Hepatocyte (in vitro differentiated cells): ENCODE data around the gene STK17B. TPM values are rescaled to one million over a fixed set of nuclear protein-coding genes. Genes with fewer than 3 reads are reported as not detected.

Experiments used
- DNase-seq: peaks from one replicate; pipeline ENCODE4 v3.0.0-alpha.2; 2016; ENCODE audit warnings: low spot score
- H2AFZ ChIP-seq: fragments of 200-600 bp; sonication (generic); 2 replicates; pipeline ENCODE4 v1.6.0; 2016; ENCODE audit warnings: antibody characterized with exemption, mild to moderate bottlenecking
- H3K27ac ChIP-seq: fragments of 200-600 bp; sonication (generic); 2 replicates; pipeline ENCODE4 v1.5.1; 2016; ENCODE audit warnings: mild to moderate bottlenecking
- H3K27me3 ChIP-seq: fragments of 200-600 bp; sonication (generic); 2 replicates; pipeline ENCODE4 v1.6.1; 2016
- H3K36me3 ChIP-seq: fragments of 200-600 bp; sonication (generic); replicated peaks from 2 replicates; pipeline ENCODE4 v1.5.1; 2016; ENCODE audit warnings: low read depth; ENCODE audit not compliant: insufficient read depth
- H3K4me1 ChIP-seq: fragments of 200-600 bp; sonication (generic); 2 replicates; pipeline ENCODE4 v1.5.1; 2016; ENCODE audit warnings: mild to moderate bottlenecking, moderate library complexity; ENCODE audit not compliant: insufficient read depth
- H3K4me2 ChIP-seq: fragments of 200-600 bp; sonication (generic); 2 replicates; pipeline ENCODE4 v1.6.0; 2016
- H3K4me3 ChIP-seq: fragments of 200-600 bp; sonication (generic); 2 replicates; pipeline ENCODE4 v1.5.1; 2016; ENCODE audit warnings: mild to moderate bottlenecking
- H3K79me2 ChIP-seq: fragments of 200-600 bp; sonication (generic); 2 replicates; pipeline ENCODE4 v1.6.0; 2017; ENCODE audit warnings: mild to moderate bottlenecking
- H3K9me2 ChIP-seq: fragments of 200-600 bp; sonication (generic); replicated peaks from 2 replicates; pipeline ENCODE4 v1.6.0; 2017; ENCODE audit warnings: mild to moderate bottlenecking; ENCODE audit not compliant: insufficient read depth
- H3K9me3 ChIP-seq: fragments of 200-600 bp; sonication (generic); 2 replicates; pipeline ENCODE4 v1.5.1; 2016; ENCODE audit warnings: low read depth, mild to moderate bottlenecking
- H4K20me1 ChIP-seq: fragments of 200-600 bp; sonication (generic); 2 replicates; pipeline ENCODE4 v1.6.0; 2016; ENCODE audit warnings: mild to moderate bottlenecking; ENCODE audit not compliant: insufficient read depth, poor library complexity, severe bottlenecking
- EZH2 ChIP-seq: fragments of 200-600 bp; sonication (generic); IDR thresholded peaks from 2 replicates; pipeline ENCODE4 v1.6.1; 2016; ENCODE audit warnings: antibody characterized with exemption, mild to moderate bottlenecking, borderline replicate concordance
- EZH2phosphoT487 ChIP-seq: fragments of 200-600 bp; sonication (generic); IDR thresholded peaks from one replicate; pipeline ENCODE4 v1.6.1; 2018; ENCODE audit warnings: antibody characterized with exemption, mild to moderate bottlenecking, low read depth, moderate library complexity; ENCODE audit not compliant: unreplicated experiment, severe bottlenecking
- WGBS: methylation state at CpG from one replicate; pipeline ENCODE4 v1.1.6; 2016; ENCODE audit warnings: low lambda C conversion rate; ENCODE audit errors: missing lambda C conversion rate; 5-methylcytosine and 5-hydroxymethylcytosine counted together
- polyA plus RNA-seq: library from polyadenylated mRNA; unstranded; fragments of >200 nt; fragmentation: Nextera tagmentation; extraction: Ambion mirVana; gene quantifications from 2 replicates; pipeline ENCODE4 v1.2.1, GENCODE V29; 2016
- total RNA-seq: library from RNA; depleted of rRNA; stranded (reverse); fragments of >200 nt; gene quantifications from 2 replicates; pipeline ENCODE4 v1.2.3, GENCODE V29; 2014
- TF ChIP-seq, protein P1 (sequence below): fragments of 200-600 bp; sonication (generic); IDR thresholded peaks from 2 replicates; pipeline ENCODE4 v1.5.1; 2016; ENCODE audit warnings: antibody characterized with exemption, mild to moderate bottlenecking; ENCODE audit not compliant: poor library complexity

Gene STK17B
- total and polyA plus RNA-seq, 2 experiments from 2014 or later, result 6.4 to 45.5 TPM

GRCh38 chr2:196167666-196168065 is 3.7 kb downstream of the STK17B start:
- no peaks in the 10 kb centered on the region for H3K4me1 ChIP-seq
- WGBS, result 42% methylated on average over 2 of the region's 2 CpGs
- H3K36me3 ChIP-seq, result no peaks in the 10 kb centered on the region
- TF ChIP-seq EZH2phosphoT487, result no peak
- TF ChIP-seq EZH2, result no peak
- TF ChIP-seq, protein P1, sequence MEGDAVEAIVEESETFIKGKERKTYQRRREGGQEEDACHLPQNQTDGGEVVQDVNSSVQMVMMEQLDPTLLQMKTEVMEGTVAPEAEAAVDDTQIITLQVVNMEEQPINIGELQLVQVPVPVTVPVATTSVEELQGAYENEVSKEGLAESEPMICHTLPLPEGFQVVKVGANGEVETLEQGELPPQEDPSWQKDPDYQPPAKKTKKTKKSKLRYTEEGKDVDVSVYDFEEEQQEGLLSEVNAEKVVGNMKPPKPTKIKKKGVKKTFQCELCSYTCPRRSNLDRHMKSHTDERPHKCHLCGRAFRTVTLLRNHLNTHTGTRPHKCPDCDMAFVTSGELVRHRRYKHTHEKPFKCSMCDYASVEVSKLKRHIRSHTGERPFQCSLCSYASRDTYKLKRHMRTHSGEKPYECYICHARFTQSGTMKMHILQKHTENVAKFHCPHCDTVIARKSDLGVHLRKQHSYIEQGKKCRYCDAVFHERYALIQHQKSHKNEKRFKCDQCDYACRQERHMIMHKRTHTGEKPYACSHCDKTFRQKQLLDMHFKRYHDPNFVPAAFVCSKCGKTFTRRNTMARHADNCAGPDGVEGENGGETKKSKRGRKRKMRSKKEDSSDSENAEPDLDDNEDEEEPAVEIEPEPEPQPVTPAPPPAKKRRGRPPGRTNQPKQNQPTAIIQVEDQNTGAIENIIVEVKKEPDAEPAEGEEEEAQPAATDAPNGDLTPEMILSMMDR, result no peak
- peak overlapping the region; percentile 80 for H3K4me2 ChIP-seq
- no peaks in the 10 kb centered on the region for H3K27me3 ChIP-seq
- DNase-seq, result no peak
- no peak overlapping the region for H2AFZ ChIP-seq
- H3K4me3 ChIP-seq, result no peak overlapping the region
- no peaks in the 10 kb centered on the region for H3K9me3 ChIP-seq
- peaks cover 8% of the 10 kb centered on the region for H4K20me1 ChIP-seq
- H3K27ac ChIP-seq, result no peak overlapping the region
- H3K9me2 ChIP-seq, result no peaks in the 10 kb centered on the region
- peaks cover 79% of the 10 kb centered on the region for H3K79me2 ChIP-seq

GRCh38 chr2:196166876-196167275 is 4.5 kb downstream of the STK17B start:
- Histone ChIP-seq H3K4me3 (no peak overlapping the region), H2AFZ (no peak overlapping the region), H3K36me3 (no peaks in the 10 kb centered on the region), H4K20me1 (peaks cover 8% of the 10 kb centered on the region), H3K27me3 (no peaks in the 10 kb centered on the region), H3K79me2 (peaks cover 86% of the 10 kb centered on the region), H3K27ac (no peak overlapping the region), H3K9me3 (no peaks in the 10 kb centered on the region), H3K4me2 (peak overlapping the region; percentile 80), H3K4me1 (no peaks in the 10 kb centered on the region), H3K9me2 (no peaks in the 10 kb centered on the region)
- TF ChIP-seq, protein P1, result no peak
- WGBS, result 82% methylated on average over 1 of the region's 1 CpG
- no peak for DNase-seq

DNA sequence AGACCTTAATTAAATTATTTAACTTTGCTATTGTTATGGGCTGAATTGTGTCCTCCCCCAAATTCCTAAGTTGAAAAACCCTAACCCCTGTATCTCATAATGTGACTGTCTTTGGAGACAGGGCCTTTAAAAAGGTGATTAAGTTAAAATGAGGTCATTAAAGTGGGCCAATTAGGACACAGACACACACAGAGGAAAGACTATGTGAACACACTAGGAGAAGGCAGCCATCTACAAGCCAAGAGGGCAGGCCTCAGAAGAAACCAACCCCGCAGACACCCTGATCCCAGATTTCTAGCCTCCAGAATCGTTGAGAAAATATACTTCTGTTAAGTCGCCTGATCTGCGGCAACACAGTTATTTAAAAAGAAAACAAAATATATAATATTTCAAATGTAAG is 6.4 kb downstream of the STK17B start:
- no peaks in the 10 kb centered on the region for H3K36me3 ChIP-seq
- no peak overlapping the region for H3K4me2 ChIP-seq
- TF ChIP-seq, protein P1, result no peak
- no peak for TF ChIP-seq EZH2phosphoT487
- TF ChIP-seq EZH2, result no peak
- H3K9me3 ChIP-seq, result no peaks in the 10 kb centered on the region
- WGBS, result 85% methylated on average over 4 of the region's 4 CpGs
- H4K20me1 ChIP-seq, result peaks cover 8% of the 10 kb centered on the region
- no peak overlapping the region for H2AFZ ChIP-seq
- peaks cover 90% of the 10 kb centered on the region for H3K79me2 ChIP-seq
- H3K4me3 ChIP-seq, result no peak overlapping the region
- H3K4me1 ChIP-seq, result no peaks in the 10 kb centered on the region
- no peak for DNase-seq
- no peaks in the 10 kb centered on the region for H3K9me2 ChIP-seq
- H3K27me3 ChIP-seq, result no peaks in the 10 kb centered on the region
- H3K27ac ChIP-seq, result no peak overlapping the region

GRCh38 chr2:196163285-196163684 is 8.1 kb downstream of the STK17B start:
- H3K36me3 ChIP-seq, result no peaks in the 10 kb centered on the region
- H3K27me3 ChIP-seq, result no peaks in the 10 kb centered on the region
- H3K4me1 ChIP-seq, result no peaks in the 10 kb centered on the region
- H3K9me2 ChIP-seq, result no peaks in the 10 kb centered on the region
- H4K20me1 ChIP-seq, result peaks cover 4% of the 10 kb centered on the region
- no peak overlapping the region for H2AFZ ChIP-seq
- 71% methylated on average over 4 of the region's 4 CpGs for WGBS
- H3K9me3 ChIP-seq, result no peaks in the 10 kb centered on the region
- peaks cover 77% of the 10 kb centered on the region for H3K79me2 ChIP-seq
- no peak overlapping the region for H3K27ac ChIP-seq
- no peak for DNase-seq
- H3K4me3 ChIP-seq, result no peak overlapping the region
- no peak overlapping the region for H3K4me2 ChIP-seq
- TF ChIP-seq EZH2, result no peak
- no peak for TF ChIP-seq EZH2phosphoT487
- TF ChIP-seq, protein P1, result no peak
